Neutrophil (primary cell): ENCODE data around the gene WRAP53.

Experiments
- H3K27ac ChIP-seq: fragments of 200-600 bp; sonication (generic); 2 replicates; pipeline ENCODE4 v1.5.1; 2016; ENCODE audit warnings: mild to moderate bottlenecking, moderate library complexity
- H3K27me3 ChIP-seq: fragments of 200-600 bp; sonication (generic); 2 replicates; pipeline ENCODE4 v1.6.0; 2016; ENCODE audit warnings: mild to moderate bottlenecking
- H3K36me3 ChIP-seq: fragments of 200-600 bp; sonication (generic); 2 replicates; pipeline ENCODE4 v1.5.1; 2017
- H3K4me1 ChIP-seq, 2 experiments: fragments of 200-600 bp in 1 of 2; sonication (generic) in 1 of 2; 1 replicate in 1 of 2; 2 replicates in 1 of 2; pipeline versions ENCODE4 v1.5.1 to v1.6.1; 2013 to 2016; ENCODE audit warnings: low read depth in 1 of 2, low read length in 1 of 2, mild to moderate bottlenecking in 1 of 2, moderate library complexity in 1 of 2; ENCODE audit not compliant: control insufficient read depth in 1 of 2, insufficient read depth in 1 of 2
- H3K4me3 ChIP-seq, 2 experiments: fragments of 200-600 bp in 1 of 2; sonication (generic) in 1 of 2; 1 replicate in 1 of 2; 2 replicates in 1 of 2; pipeline ENCODE4 v1.5.1; 2013 to 2016; ENCODE audit warnings: low read depth in 1 of 2, low read length in 1 of 2, mild to moderate bottlenecking in 1 of 2, moderate library complexity in 1 of 2
- H3K9me3 ChIP-seq: fragments of 200-600 bp; sonication (generic); 2 replicates; pipeline ENCODE4 v1.5.1; 2016
- CTCF ChIP-seq: fragments of 200-600 bp; sonication (generic); IDR thresholded peaks from 2 replicates; pipeline ENCODE4 v1.5.1; 2016; ENCODE audit warnings: antibody characterized with exemption

Gene WRAP53

GRCh38 chr17:7654832-7655540 lies 33.3 kb upstream of the WRAP53 start:
- no peak for TF ChIP-seq CTCF
- H3K27me3 ChIP-seq = peaks cover 58% of the 10 kb centered on the region
- H3K27ac ChIP-seq = no peak overlapping the region
- no peak overlapping the region for H3K4me3 ChIP-seq
- H3K4me1 ChIP-seq = peaks cover 5 to 13% of the 10 kb centered on the region in 2 experiments
- H3K36me3 ChIP-seq = no peaks in the 10 kb centered on the region
- no peaks in the 10 kb centered on the region for H3K9me3 ChIP-seq

- no peak overlapping the region for H3K4me3 ChIP-seq
- no peak overlapping the region for H3K27ac ChIP-seq
- H3K9me3 ChIP-seq = no peaks in the 10 kb centered on the region
- peaks cover 53% of the 10 kb centered on the region for H3K27me3 ChIP-seq
- H3K36me3 ChIP-seq = no peaks in the 10 kb centered on the region
- peaks cover 2 to 13% of the 10 kb centered on the region in 2 experiments for H3K4me1 ChIP-seq
- TF ChIP-seq CTCF = no peak
Measured at GRCh38 chr17:7655541-7655840, 32.8 kb upstream of the WRAP53 start.

- TF ChIP-seq CTCF = no peak
- no peaks in the 10 kb centered on the region for H3K36me3 ChIP-seq
Measured at GRCh38 chr17:7656958-7657609, 31.2 kb upstream of the WRAP53 start.

GRCh38 chr17:7667656-7668406 lies 20.4 kb upstream of the WRAP53 start:
- peaks cover 31% of the 10 kb centered on the region for H3K36me3 ChIP-seq
- no peak for TF ChIP-seq CTCF

More at GRCh38 chr17:7656958-7657609, 31.2 kb upstream of the WRAP53 start:
- Histone ChIP-seq H3K4me1 (no peaks in the 10 kb centered on the region), H3K27ac (no peak overlapping the region), H3K9me3 (no peaks in the 10 kb centered on the region), H3K27me3 (peaks cover 37% of the 10 kb centered on the region), H3K4me3 (no peak overlapping the region)

GRCh38 chr17:7668482-7668881 lies 19.8 kb upstream of the WRAP53 start:
- H3K4me3 ChIP-seq = no peak overlapping the region
- no peaks in the 10 kb centered on the region for H3K4me1 ChIP-seq
- TF ChIP-seq CTCF = no peak
- H3K9me3 ChIP-seq = peaks cover 2% of the 10 kb centered on the region
- peaks cover 35% of the 10 kb centered on the region for H3K36me3 ChIP-seq
- H3K27me3 ChIP-seq = no peaks in the 10 kb centered on the region
- no peak overlapping the region for H3K27ac ChIP-seq

More at GRCh38 chr17:7667656-7668406, 20.4 kb upstream of the WRAP53 start:
- H3K4me1 ChIP-seq = no peaks in the 10 kb centered on the region
- H3K9me3 ChIP-seq = no peaks in the 10 kb centered on the region
- no peaks in the 10 kb centered on the region for H3K27me3 ChIP-seq
- H3K27ac ChIP-seq = no peak overlapping the region
- no peak overlapping the region for H3K4me3 ChIP-seq
